Measurements from ENCODE around the gene KIFC1. TPM values are rescaled to one million over a fixed set of nuclear protein-coding genes. Genes with fewer than 3 reads are reported as not detected.
"Not testable (repeated sequence)": the region's sequence is repeated elsewhere in the genome, so short reads cannot be mapped to it uniquely, and the experiment has no call there.

The KIFC1 gene
- total RNA-seq, 2 experiments from 2014 or later, result 1.2 to 1.6 TPM

- no peaks in the 10 kb centered on the region for H3K36me3 ChIP-seq (ENCODE audit: insufficient read depth, low read length)
- no peak for ATAC-seq (ENCODE audit: poor library complexity)
- peaks cover 6% of the 10 kb centered on the region for H3K4me1 ChIP-seq (ENCODE audit: insufficient read depth, low read length)
- peaks cover 10% of the 10 kb centered on the region for H3K4me1 Mint-ChIP-seq (ENCODE audit: low read depth)
- DNase-seq, result no peak
- no peak overlapping the region for H3K4me3 ChIP-seq (ENCODE audit: low read length)
- no peaks in the 10 kb centered on the region for H3K9me3 ChIP-seq (ENCODE audit: control insufficient read depth in 1 of 2, insufficient read depth in 1 of 2, low read length in 2 of 2)
- TF ChIP-seq CTCF (IDR thresholded peaks at IDR 0.05), result no peak
- H3K27me3 Mint-ChIP-seq, result no peaks in the 10 kb centered on the region
- no peaks in the 10 kb centered on the region for H3K27me3 ChIP-seq (ENCODE audit: control insufficient read depth in 1 of 2, insufficient read depth in 2 of 2, low read length in 2 of 2)
- H3K27ac ChIP-seq (ENCODE audit: low read depth in 1 of 2, low read length in 2 of 2), result no peak overlapping the region
- H3K4me3 Mint-ChIP-seq, result no peak overlapping the region
- H3K9me3 Mint-ChIP-seq, result no peaks in the 10 kb centered on the region
- no peaks in the 10 kb centered on the region for H3K36me3 Mint-ChIP-seq (ENCODE audit: low read depth)
- POLR2A ChIA-PET, result no interaction called here
- CTCF ChIA-PET, result no interaction called here
- intact Hi-C loops (cut with DNase I, micrococcal nuclease), result loop anchor here in 1 of 2 experiments (10.0 kb wide), 1 partner anchor 232 kb away; no protein-coding TSS in a partner anchor
- no peak overlapping the region for H3K27ac Mint-ChIP-seq
These were observed 14.5 kb upstream of the KIFC1 start for GRCh38 chr6:33377171-33377570.

GRCh38 chr6:33379184-33379583 lies 12.4 kb upstream of the KIFC1 start:
- not testable (repeated sequence) for H3K4me1 ChIP-seq (ENCODE audit: insufficient read depth, low read length); DNase-seq; H3K9me3 ChIP-seq (ENCODE audit: control insufficient read depth in 1 of 2, insufficient read depth in 1 of 2, low read length in 2 of 2); ATAC-seq (ENCODE audit: poor library complexity); H3K9me3 Mint-ChIP-seq; H3K27ac ChIP-seq (ENCODE audit: low read depth in 1 of 2, low read length in 2 of 2); H3K27me3 Mint-ChIP-seq; H3K27me3 ChIP-seq (ENCODE audit: control insufficient read depth in 1 of 2, insufficient read depth in 2 of 2, low read length in 2 of 2); H3K4me3 ChIP-seq (ENCODE audit: low read length); H3K36me3 ChIP-seq (ENCODE audit: insufficient read depth, low read length); H3K4me3 Mint-ChIP-seq; H3K27ac Mint-ChIP-seq; H3K4me1 Mint-ChIP-seq (ENCODE audit: low read depth); H3K36me3 Mint-ChIP-seq (ENCODE audit: low read depth)
- intact Hi-C loops (cut with DNase I, micrococcal nuclease), result loop anchor here in 1 of 2 experiments (10.0 kb wide), 1 partner anchor 234 kb away; no protein-coding TSS in a partner anchor
- ChIA-PET POLR2A (interaction anchor here (0.7 kb wide), 1 partner anchor 75 kb away, joined by 4 read pairs; no protein-coding TSS in a partner anchor), CTCF (interaction anchor here (0.7 to 1.1 kb wide), 3 partner anchors 38 to 213 kb away, joined by 3 read pairs; no protein-coding TSS in a partner anchor)

GRCh38 chr6:33380272-33380981 lies 11.2 kb upstream of the KIFC1 start:
- DNase-seq, result no peak
- H3K36me3 Mint-ChIP-seq (ENCODE audit: low read depth), result no peaks in the 10 kb centered on the region
- no peaks in the 10 kb centered on the region for H3K4me1 Mint-ChIP-seq (ENCODE audit: low read depth)
- no peaks in the 10 kb centered on the region for H3K27me3 Mint-ChIP-seq
- no peaks in the 10 kb centered on the region for H3K9me3 ChIP-seq (ENCODE audit: control insufficient read depth in 1 of 2, insufficient read depth in 1 of 2, low read length in 2 of 2)
- no peak overlapping the region for H3K4me3 Mint-ChIP-seq
- intact Hi-C loops (cut with DNase I, micrococcal nuclease), result no loop called here
- H3K4me1 ChIP-seq (ENCODE audit: insufficient read depth, low read length), result peaks cover 3% of the 10 kb centered on the region
- no peak overlapping the region for H3K27ac Mint-ChIP-seq
- H3K36me3 ChIP-seq (ENCODE audit: insufficient read depth, low read length), result no peaks in the 10 kb centered on the region
- no peaks in the 10 kb centered on the region for H3K27me3 ChIP-seq (ENCODE audit: control insufficient read depth in 1 of 2, insufficient read depth in 2 of 2, low read length in 2 of 2)
- ChIA-PET POLR2A (no interaction called here), CTCF (interaction anchor here (1.1 kb wide), 1 partner anchor 68 kb away, joined by 3 read pairs; no protein-coding TSS in a partner anchor)
- no peak for ATAC-seq (ENCODE audit: poor library complexity)
- no peak overlapping the region for H3K27ac ChIP-seq (ENCODE audit: low read depth in 1 of 2, low read length in 2 of 2)
- TF ChIP-seq CTCF (IDR thresholded peaks at IDR 0.05), result no peak
- no peaks in the 10 kb centered on the region for H3K9me3 Mint-ChIP-seq
- no peak overlapping the region for H3K4me3 ChIP-seq (ENCODE audit: low read length)
